GM21447 (cell line): Measurements from ENCODE around the gene TBX4.

ENCODE experiments used
- ATAC-seq: cut with Tn5 transposase; IDR thresholded peaks from one replicate; pipeline ENCODE4 v1.9.1; 2021; ENCODE audit not compliant: unreplicated experiment

The TBX4 gene

DNA sequence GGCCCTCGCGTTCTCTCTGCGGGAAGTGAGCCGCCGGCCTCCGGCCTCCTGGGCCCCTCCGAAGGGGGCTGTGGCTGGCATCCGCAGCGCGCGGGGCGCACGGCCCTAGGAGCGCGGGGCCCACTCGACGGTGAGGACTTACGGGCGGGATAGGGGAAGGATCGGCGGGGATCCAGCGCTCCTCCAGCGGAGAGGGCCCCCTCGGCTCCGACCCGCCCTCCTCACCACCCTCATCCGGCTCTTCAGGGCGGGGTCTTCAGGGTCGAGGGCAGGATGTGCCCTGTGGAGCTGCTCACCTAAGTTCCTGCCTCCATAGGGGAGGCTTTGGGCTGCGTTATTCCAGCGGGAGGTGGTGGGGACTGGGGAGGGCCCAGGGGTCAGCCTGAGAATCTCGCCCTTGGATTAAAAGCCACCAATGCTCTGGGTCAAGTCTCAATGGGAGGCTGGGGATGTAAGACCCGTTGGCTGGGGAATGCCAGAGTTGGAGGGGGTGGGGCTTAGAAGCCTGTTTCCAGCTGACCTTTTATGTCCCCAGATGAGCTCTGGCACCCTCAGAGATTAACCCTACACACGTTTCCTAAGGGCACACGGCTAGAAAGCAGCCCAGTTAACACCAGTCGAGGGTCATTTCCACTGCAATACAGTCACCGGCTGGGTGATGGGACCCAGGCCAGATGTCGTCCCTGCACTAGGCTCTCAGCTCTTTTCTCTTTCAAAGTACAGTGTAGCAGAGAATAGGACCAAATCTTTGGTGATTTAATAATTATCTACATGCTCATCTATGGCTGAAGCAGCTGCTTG is 39.2 kb upstream of the TBX4 start:
- no peak for ATAC-seq

DNA sequence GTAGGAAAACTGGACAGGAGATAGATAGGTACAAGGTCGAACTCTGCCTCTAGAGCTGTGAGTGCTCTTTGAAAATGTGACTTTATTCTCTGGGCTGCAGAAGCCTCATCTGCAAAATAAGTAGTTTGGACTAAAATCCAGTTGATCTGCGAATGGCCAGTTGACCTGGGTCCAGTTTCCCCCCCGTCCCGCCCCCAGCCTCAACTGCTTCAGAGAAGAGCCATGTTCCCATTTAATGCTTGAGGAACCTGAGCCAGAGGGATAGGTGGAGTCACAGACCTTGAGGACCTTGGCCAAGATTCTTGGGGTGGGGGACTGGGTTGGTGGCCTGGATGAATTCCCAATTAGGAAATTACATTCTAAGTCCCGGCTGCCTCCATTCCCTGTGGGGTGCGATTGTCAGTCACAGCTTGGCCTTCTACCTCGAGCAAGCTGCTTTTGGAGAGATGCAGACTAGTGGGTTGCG is 38.5 kb upstream of the TBX4 start:
- no peak for ATAC-seq

DNA sequence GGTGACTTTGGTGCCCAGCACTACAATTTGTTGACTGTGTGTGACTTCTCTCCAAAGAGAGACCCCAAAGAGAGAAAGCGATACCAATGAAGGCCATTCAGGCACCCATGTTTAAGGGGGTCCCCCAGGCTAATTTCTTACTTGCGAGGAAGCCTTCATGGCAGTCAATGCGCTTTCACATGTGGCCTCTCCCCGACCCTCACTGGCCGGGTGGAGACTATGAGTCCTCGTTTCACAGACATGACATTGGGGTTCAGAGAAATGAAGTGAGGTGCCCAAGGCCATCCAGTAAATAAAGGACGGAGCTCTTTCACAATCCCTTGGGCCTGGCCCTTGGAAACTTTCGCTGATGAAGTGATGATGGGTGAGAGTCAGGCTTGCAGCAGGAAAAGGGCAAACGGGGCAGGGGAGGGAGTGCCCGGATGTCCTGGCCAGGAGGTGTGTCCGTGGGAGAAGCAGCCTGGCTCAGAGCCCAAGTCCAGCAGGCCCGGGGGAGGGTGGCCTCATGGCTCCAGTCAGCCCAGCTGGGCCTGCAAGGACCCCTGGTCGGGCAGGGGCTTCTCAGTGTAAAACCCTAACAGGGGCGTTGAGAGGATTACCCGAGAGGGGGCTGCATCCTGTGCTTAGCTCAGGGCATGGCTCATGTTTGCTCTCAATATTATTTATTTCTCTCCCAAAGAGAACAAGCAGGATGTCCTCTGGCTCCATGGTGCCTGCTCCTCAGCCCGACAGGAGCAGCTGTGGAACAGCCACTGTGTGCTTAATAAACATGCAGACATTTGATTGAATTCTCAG is 37.9 kb upstream of the TBX4 start:
- no peak for ATAC-seq

DNA sequence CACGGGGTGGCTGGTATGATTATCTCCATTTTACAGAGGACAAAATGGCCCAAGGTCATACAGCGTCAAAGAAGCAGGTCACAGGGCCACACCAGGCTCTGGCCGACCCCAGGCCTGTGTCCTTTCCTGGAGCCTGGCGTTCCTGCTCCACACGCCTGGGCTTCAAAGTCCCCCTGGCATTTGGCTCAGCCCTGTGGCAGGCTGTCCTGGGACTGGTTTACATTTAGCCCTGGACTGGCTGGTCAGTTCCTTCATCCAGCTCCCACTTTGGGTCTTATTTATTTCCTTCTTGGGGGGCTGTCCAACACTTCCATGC is 37.3 kb upstream of the TBX4 start:
- no peak for ATAC-seq

DNA sequence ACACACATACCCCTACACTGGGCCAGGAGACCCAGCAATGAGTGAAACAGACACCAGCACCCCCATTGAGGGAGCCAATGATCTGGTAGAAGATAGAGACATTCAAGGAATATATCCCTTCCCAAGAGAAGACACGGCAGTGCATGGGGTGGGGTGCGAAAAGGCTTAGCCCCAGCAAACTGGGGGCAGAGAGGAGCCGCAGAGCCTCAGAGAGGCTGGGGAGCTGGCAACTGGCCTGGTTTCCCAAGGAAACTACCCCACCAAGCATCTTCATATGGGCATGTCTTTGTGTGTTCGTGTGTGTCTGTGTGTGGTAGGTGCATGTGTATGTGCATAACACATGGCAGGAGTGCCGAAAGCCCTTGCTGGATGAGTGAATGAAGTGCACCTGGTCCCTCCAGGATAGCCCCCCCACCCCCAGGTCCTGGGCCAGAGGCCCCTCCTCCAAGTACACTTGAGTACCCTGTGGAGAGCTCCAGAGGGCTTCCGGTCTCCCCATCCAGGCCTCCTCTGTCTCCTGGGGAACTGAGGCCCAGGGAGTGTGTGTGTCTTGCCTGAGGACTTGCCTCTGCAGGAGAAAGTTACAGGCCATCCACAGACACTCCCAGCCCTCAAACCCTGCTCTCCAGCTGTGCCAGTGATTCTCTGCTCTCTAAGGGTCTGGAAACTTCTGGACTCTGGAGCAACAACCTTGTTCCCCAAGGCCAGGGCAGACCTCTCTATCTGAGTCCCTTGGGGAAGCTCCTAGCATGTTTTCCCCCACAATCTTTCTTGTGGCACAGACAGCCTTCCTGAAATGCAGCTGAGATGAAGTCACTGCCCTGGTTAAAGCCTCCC is 36.6 kb upstream of the TBX4 start:
- no peak for ATAC-seq

DNA sequence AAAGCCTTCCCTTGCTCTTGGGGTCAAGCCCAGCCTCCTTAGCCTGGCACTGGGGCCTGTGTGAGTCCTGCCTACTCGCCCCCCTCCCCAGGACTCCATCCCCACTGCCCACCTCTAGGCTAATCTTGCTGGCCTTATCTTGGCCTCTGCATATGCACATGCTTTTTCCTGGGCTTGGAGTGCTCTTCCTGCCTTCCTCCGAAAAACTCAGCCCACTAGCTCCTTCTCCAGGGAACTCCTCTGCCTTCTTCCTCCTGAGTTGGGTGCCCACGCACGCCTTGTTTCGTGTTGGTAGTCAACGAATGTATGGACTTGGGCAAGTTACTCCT is 36.0 kb upstream of the TBX4 start:
- no peak for ATAC-seq

DNA sequence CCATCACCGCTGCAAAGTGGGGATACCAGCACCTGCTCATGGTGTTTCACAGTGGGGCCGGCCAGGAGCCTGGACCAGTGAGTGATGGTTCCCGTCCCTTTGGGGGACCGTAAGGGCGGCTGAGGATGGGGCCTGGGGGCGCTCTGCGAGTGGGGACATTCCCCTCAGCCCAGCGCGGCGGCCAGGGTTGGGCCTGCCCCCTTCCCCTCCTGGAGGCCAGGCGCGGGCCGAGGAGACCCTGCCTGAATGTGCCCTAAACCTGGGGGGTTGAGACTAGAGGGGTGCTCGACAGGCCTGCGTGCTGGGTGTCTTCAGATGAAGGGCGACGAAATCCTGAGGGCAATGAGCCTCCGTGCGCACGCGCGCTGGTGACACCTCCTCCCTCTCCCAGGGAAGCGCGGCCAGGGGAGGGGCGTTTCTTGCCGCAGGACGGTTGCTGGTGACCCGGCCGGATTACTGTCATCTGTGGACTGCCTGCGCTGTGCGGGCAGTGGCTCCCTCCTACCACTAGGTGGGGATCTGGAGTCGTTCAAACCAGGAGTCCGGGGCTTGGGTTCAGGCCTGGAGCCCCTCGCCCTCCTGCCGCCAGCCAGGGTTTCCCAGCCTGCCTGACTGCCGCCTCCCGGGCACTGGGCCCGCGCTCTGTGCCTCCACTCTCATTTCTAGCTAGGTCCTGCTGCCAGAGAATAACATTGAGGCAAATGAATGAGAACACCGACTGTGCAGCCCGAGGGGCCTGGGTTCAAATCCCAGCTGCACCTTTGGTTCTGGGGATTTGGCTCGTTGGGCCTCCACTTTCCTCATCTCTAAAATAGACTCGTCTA is 35.5 kb upstream of the TBX4 start:
- ATAC-seq, result no peak

DNA sequence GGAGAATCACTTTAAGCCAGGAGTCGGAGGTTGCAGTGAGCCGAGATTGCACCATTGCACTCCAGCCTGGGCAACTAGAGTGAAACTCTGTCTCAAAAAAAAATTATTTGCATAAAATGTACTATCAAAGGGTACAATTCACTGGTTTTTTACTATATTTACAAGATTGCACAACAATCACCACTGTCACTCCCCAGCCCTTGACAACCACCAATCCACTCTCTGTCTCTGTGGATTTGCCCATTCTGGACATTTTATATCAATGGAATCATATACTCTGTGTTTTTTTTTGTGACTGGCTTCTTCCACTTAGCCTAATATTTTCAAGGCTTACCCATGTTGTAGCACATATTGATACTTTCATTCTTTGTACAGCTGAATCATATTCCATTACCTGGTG is 33.8 kb upstream of the TBX4 start:
- ATAC-seq, result no peak

DNA sequence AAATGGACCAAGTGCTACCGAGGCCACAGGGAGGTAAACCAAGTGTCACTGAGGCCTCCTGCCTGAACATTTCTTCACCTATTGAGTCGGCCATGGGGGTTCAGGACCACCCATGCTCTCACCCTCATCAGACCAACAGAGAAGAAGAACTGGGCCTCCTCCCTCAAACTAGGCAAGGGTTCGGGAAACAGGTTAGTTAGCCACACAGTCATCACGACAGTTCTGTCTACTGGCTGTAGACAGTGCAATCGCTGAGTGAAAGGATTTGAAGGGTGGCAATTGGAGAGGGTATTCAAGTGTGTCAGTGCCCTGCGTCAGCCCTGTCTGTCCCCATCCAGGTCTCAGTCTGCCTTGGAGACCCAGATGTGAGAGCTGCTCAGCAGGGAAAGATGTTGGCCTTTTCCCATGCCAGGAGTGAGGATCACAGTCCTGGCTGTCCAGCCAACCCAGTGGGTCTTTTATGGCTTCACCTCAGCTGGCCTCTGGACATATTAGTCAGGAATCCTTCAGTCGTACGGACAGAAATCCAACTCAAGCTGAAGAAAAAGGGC is 32.7 kb upstream of the TBX4 start:
- no peak for ATAC-seq

DNA sequence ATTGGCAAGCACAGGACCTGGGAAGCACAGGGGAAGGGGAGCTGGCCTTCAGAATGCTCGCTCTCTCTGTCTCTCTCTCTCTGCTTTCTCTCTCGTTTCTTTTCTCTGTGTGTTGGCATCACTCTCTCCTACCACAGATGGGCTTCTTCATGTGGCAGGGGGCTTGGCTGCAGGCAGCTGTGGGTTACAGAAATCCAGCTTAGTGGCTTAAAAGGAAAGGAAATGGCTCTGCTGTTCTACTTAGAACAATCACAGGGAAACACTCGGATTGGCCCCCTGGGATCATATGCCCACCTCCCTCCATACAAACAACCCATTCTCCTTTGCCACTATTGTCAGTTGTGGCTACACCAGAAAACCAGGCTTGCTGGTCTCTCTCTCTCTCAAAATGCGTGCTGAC is 32.2 kb upstream of the TBX4 start:
- ATAC-seq, result no peak

DNA sequence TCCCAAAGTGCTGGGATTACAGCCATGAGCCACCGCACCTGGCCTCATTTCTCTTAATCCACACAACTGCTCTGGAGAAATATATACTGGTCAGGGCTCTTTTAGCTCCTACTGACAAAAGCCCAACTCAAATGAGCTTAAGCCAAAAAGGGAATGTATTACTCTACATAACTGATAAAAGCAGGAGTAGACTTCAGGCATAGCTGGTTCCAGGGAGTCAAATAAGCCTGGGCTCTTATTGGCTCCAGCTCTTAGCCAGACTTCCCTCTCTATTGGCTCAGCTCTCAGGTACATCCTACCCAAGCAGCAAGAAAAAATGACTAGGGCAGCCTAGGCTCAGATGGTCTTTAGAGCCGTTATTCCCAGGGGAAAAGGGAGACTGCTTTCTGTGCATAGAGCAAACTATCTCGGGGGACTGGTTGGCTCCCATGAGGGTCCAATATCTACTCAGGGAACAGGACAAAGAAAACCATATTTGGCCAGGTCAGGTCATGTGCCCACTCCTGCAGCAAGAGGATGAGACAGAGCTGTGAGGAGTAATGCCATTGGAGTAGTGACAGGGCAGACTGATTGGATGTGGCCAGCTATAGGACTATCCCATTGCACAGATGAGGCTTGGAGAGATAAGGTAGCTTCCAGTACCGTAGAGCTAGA is 31.4 kb upstream of the TBX4 start:
- no peak for ATAC-seq

DNA sequence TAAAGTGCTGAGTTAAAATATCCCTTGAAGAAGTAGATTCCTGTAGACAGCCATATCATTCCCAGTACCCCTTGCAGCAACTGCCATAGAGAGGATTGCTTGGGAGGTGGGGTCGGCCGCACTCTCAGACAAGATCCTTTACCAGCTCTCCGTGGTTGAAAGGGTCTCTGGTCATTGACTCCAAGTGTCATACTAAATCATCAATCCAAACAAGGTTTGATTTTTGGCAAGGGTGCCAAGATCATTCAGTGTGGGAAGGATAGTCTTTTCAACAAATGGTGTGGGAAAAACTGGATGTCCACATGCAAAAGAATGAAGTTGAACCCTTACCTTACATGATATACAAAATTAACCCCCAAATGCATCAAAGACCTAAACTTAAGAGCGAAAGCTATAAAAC is 30.8 kb upstream of the TBX4 start:
- ATAC-seq, result no peak

DNA sequence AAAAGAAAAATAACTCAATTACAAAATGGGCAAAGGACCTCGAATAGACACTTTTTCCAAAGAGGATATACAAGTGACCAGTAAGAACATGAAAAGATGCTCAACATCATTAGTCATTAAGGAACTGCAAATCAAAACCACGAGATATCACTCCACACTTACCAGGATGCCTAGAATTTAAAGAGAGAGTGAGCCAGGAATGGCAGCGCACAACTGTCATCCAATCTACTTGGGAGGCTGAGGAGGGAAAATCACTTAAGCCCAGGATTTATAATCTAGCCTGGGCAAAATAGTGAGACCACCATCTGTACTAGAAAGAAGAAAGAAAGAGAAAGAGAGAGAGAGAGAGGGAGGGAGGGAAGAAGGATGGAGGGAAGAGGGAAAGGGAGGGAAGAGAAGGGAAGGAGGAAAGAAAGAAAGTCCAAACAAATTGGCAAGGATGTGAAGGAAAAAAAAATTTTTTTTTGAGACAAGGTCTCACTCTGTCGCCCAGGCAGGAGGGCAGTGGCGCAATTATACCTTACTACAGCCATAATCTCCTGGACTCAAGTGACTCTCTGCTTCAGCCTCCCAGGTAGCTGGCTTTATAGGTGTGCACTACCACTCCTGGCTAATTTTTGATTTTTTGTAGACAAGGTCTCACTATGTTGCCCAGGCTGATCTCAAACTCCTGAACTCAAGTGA is 30.0 kb upstream of the TBX4 start:
- no peak for ATAC-seq

DNA sequence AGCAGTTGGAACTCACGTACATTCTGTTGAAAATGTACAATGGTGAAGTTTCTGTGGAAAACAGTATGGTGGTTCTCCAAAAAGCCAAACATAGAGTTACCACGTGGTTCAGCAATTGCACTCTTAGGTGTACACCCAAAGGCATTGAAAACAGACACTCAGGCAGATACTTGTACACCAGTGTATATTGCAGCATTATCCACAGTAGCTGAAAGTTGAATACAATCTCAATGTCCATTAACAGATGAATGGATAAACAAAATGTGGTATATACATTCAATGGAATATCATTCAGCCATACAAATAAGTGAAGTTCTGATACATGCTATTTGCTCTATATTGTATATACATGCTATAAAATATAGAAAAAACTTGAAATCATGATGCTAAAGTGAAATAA is 29.4 kb upstream of the TBX4 start:
- no peak for ATAC-seq

DNA sequence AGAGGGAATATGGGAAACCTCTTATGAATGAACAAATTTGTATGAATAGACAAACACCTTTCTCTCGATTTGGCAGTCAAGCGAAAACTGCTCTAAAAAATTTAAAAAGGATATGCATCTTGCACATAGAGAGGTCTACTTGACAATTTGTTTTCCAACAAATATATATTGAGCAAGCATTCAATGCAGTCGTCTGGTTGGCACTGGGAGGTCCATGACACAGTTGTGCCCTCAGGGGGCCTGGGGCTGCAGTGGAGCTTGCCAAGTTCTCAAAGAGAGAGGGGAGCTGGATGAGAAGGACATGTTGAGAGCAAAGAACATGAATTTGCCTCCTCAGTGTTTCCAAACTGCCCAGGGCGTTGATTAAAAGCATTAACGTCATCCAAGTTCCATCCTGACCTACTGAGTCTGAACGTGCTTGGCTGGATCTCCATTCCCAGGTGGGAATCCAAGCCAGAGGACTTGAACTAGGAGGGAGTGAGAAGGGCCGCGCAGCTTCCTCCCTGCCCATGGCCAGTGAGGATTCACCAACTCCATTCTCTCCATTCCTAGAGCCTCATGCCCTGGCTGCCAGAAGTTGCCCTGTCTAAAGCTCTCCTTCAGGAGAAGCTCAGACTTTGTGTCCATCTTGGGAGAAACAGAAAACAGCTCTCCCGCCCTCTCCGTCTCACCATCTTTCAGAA is 28.1 kb upstream of the TBX4 start:
- no peak for ATAC-seq

DNA sequence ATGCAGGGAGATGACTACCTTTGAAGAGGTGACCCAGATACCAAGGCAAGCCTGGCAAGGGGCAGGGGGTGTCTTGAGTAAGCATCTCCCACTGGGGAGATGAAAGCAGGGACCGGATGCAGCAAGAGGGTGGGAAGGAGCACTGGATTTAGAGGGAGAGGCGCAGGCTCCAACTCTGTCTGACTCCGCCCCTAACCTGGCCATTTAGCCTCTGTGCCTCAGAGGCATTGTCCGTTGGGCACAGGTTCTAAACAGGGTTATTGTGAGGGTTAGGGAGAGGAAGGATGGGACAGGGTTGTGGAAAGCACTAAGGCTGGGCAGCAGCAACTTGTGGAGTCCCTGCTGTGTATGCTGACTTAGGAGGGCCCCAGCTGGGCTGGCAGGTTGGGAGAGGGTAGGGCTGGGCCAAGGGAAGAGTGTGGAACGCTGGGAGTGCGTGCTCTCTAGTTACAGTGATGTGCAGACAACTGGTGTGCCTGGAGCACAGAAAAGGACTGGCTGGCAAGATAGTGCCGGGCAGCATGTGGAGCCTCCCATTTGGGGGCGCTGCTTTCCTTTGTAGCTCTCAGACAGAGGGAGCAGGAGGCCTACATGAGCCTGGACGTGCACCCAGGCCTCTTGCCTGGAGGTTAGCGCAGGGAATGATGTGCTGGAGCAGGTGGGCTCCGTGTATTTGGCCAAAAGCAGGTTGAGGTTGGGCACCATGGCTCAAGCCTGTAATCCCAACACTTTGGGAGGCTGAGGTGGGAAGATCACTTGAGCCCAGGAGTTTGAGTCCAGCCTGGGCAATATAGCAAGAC is 26.3 kb upstream of the TBX4 start:
- ATAC-seq, result no peak

DNA sequence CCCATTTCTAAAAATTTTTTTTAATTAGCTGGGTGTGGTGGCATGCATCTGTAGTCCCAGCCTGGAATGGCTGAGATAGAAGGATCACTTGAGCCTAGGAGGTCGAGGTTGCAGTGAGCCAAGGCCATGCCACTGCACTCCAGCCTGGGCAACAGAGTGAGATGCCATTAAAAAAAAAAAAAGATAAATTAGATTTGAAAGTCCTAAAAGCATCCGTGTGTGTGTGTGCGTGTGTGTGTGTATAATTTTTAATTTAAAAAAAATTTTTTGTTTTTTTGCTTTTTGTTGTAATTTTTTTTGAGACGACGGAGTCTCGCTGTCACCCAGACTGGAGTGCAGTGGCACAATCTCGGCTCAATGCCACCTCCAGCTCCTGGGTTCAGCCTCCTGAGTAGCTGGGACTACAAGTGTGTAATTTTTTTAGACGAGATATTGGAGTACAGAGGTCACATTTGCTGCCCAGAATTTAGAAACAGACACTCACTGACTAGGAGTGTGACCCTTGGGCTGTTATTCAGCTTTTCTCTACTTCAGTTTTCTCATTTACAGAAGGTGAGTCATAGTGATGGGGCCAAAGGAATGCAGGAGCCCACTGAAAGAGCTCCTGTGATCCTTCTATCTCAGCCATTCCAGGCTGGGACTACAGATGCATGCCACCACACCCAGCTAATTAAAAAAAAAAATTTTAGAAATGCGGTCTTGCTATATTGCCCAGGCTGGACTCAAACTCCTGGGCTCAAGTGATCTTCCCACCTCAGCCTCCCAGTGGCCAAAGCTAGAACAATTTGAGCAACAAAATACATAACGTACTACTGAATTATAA is 25.5 kb upstream of the TBX4 start:
- no peak for ATAC-seq
